GM21447 (cell line): ENCODE measurements around the gene PPM1H.
"Not testable (repeated sequence)": the region's sequence is repeated elsewhere in the genome, so short reads cannot be mapped to it uniquely, and the experiment has no call there.

Experiments used
- ATAC-seq: cut with Tn5 transposase; IDR thresholded peaks from one replicate; pipeline ENCODE4 v1.9.1; 2021; ENCODE audit not compliant: unreplicated experiment

The PPM1H gene

DNA sequence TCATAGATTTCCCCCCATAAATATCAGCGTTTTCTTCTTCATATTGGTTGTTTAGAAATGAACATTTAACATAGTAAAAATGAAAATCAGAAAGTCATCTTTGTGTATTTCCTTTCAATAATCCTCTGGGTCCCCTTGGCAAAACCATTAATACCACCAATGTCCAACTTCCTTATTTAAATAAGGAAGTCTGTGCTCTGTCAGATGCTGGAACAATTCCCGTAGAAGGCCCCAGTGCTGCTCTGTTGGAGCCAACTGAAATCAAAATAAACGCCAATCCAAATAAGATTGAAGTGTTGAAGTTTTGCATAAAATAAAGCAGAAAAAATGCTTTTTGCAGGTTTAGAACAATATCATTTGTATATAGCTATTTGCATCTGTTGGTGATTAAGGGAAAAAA, 93.1 kb downstream of the PPM1H start:
- no peak for ATAC-seq

GRCh38 chr12:62840806-62841205, 94.1 kb downstream of the PPM1H start:
- no peak for ATAC-seq

DNA sequence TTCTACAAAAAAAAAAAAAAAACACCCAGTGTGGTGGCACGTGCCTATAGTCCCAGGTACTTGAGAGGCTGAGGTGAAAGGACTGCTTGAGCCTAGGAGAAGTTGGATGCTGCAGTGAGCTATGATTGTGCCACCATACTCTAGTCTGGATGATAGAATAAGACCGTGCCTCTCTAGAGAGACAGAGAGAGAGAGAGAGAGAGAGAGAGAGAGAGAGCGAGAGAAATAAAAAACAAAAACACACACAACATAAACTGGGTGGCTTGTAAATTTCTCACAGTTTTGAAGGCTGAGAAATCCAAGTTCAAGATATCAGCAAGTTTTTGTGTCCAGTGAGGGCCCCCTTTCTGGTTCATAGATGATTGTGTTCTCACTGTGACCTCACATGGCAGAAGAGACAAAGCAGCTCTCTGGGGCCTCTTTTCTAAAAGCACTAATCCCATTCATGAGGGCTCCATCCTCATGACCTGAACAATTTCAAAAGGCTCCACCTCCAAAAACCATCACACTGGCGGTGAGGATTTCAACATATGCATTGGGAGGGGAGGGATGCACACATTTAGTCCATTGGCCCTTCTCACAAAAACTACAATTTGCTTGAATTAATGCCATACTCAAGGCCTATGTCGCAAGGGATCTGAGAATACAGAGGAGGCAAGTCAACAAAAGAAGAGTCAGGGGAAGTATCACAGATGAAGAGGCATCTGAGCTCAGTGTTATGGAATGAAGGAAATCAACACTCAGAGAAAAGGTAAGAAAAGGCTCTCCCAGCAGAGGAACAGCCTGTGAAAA, 94.9 kb downstream of the PPM1H start:
- no peak for ATAC-seq

- ATAC-seq, result no peak
These were observed 99.9 kb downstream of the PPM1H start for GRCh38 chr12:62834971-62835547.

DNA sequence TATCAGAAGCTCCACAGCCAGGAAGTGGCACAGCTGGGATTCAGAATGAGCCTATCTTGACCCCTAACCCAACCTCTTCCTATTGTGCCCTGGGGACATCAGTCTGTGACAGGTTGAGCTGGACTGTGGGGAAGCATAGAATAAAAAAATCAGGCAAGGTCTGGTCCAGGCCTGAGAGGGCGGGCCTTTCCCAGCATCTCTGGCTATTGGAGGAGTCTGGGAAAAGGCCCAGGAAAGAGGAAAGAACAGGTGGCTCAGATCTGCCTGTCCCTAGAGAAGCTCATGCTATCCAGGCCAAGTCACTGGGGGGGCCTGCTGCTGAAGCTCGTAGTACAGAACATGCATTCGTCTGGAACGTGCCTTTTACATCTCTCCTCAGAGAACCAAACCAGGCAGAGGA, 100.5 kb downstream of the PPM1H start:
- ATAC-seq, result no peak

- no peak for ATAC-seq
These were observed 101.3 kb downstream of the PPM1H start for GRCh38 chr12:62833634-62834033.

- no peak for ATAC-seq
These were observed 102.4 kb downstream of the PPM1H start for GRCh38 chr12:62832558-62832957.

DNA sequence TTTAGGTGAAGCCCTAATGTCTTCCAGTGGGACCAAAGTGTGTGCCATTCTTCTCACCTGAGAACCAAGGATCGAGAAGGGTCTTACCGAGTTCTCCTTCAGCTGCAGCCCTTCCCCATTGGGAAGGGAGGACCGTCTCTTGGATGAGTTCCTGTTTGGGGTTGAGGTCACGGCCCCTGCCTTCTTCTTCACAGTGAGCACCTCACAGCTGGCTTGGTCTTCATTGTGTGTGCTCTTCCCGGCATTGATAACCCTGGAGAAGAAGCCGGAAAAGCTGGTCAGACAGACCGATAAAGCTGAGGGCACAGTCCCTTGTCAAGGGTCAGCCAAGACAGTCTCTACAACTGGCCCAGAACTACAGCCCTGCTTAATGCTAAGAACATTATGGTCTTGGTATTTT, 102.9 kb downstream of the PPM1H start:
- no peak for ATAC-seq

GRCh38 chr12:62827855-62828254, 107.1 kb downstream of the PPM1H start:
- no peak for ATAC-seq

DNA sequence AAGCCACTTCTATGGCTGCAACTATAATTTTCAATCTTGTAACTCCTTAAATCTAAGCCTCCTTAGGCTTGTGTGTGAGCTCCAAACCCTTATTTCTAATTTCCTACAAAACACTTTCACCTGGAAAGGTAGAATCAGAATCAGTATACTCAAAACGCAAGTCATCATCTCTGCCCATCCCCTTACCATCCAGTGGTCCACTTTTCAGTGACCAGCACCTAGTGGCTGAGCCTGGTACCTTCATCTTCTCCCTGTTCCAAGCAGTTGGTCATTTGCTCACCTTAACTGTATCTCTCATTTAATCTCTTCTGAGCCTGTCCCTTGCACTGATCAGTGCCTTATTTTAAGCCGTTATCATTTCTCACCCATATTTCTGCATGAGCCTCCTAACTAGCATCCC, 107.9 kb downstream of the PPM1H start:
- ATAC-seq, result no peak

DNA sequence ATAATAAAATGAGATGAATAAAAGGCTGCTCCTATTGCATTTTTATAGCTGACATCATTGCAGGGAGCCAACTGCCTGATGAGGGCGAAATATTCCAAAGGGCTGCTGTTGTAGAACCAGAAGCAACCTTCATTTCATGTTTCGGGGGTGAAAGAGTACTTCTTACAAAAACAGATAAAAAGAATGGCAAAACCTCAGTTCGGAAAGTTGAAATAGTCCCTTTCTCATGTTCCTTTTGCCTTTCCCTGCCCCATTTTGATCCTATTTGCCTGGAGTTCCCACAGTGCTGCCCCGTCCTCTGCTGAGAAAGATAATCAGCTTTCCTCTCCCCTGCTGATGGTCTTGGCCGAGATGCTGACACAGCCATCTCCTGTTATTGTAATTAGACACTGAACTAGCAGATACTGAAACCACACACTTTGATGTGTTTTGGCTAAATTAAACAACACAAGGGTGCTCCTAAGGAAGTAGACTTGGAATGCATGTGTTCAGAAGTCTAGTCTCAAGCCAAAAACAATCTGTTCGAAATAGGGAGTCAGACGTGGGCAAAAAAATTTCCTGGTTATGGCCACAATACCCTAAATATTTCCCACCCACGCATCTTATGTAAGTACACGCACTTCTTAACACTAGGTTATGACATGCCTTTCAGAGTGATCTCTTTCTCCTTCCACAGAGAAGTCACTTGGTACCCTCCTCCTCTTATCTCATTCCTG, 117.2 kb downstream of the PPM1H start:
- ATAC-seq, result no peak

- ATAC-seq, result no peak
These were observed 120.7 kb downstream of the PPM1H start for GRCh38 chr12:62814243-62814642.

GRCh38 chr12:62813031-62813829, 121.7 kb downstream of the PPM1H start:
- ATAC-seq, result no peak

- not testable (repeated sequence) for ATAC-seq
These were observed 123.5 kb downstream of the PPM1H start for GRCh38 chr12:62811481-62811880.

DNA sequence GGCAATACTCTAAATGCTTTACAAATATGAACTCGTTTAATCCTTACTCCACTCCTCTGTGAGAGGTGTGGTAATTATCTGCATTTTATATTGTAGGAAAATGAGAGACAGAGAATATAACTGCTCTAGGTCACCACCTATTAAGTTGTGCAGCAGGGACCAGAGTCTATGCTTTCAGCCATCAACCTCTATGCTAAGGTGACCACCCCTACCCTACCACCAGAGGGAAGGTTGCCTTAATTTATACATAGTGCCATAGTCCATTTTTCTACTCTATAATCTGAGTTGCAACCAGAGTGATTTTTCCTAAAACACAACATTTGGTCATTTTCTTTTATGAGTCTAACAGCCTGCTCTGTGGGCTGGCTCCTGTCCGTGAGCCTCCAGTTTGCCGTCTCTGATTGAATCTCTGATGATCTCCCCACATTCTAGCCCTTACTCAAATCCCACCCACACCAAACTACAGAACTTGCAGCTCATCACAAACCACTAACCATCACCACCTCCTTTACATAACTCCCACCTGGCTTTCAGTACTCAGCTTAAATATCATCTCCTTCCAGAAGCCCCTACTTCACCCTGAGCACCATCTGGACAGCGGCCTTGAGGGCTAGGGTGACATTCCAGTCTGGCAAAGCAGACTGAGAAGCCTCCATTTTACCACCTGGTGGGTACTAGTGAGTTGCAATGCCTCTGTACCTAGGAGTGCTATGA, 126.6 kb downstream of the PPM1H start:
- no peak for ATAC-seq

DNA sequence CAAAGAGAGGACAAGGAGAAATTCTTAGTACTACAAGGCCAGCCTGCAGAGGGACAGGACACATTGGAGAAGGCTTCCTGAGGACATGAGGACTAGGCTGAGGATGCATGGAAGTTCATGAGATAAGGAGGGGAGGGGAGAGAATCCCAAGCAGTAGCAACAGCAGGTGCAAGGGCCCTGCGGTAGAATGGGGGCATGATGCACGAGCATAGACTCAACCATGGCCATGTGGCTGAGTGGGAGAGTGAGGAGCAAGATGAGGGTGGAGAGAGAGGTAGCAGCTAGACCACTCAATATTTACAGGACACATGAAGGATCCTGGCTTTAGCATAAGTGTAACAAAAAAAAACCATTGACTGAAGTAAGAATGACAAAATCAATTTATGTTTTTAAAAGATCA, 128.1 kb downstream of the PPM1H start:
- no peak for ATAC-seq

DNA sequence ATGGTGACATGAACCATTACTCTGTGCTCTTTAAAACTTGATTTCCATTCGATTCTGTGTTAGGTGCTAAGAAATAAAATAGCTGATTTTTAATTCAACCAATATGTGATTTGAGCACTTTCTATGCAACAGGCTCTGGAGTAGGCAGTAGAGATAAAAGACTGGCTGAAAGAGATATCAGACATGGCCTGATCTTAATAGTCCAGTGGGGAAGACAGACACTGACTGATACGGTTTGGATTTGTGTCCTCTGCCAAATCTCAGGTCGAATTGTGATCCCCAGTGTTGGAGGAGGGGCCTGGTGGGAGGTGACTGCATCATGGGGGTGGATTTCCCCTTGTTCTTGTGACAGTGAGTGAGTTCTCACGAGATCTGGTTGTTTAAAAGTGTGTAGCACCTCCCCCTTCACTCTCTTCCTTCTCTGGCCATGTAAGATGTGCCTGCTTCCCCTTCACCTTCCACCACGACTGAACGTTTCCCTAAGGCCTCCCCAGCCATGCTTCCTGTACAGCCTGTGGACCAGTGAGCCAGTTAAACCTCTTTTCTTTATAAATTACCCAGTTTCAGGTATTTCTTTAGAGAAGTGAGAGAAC, 128.6 kb downstream of the PPM1H start:
- ATAC-seq, result no peak

DNA sequence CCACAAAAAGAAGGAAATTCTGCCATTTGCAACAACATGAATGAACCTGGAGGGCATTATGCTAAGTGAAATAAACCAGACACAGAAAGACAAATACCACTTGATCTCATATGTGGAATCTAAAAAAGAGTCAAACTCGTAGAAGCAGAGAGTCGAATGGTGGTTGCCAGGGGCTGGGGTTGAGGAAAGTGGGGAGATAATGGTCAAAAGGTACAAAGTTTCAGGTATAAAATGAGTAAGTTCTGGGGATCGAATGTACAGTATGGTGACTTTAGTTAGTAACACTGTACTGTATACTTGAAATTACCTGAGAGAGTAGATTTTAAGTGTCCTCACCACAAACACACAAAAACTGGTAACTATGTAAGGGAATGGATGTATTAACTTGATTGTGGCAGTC, 129.4 kb downstream of the PPM1H start:
- no peak for ATAC-seq

GRCh38 chr12:62803756-62804155, 131.2 kb downstream of the PPM1H start:
- ATAC-seq, result no peak

- no peak for ATAC-seq
These were observed 132.0 kb downstream of the PPM1H start for GRCh38 chr12:62802984-62803383.
